Heart left ventricle (tissue), 16 donors: ENCODE results near the gene DLG1. TPM values are rescaled to one million over a fixed set of nuclear protein-coding genes. Genes with fewer than 3 reads are reported as not detected.

Experiments used
- ATAC-seq, 4 donors: fragments of 200-7000 bp; cut with Tn5 transposase; one replicate each; pipeline ENCODE4 v1.9.1; 2020 to 2022; ENCODE audit warnings: moderate library complexity in 4 of 4, mild to moderate bottlenecking in 3 of 4, moderate number of reproducible peaks in 1 of 4
- DNase-seq, 5 donors: peaks; one replicate each; pipeline ENCODE4 v3.0.0-alpha.2; 2020
- H3K27ac ChIP-seq, 12 donors: fragments of 200-600 bp; sonication (generic) in 4 of 12; one replicate each; pipeline versions ENCODE4 v1.5.0 to v1.8.0; 2016 to 2022; ENCODE audit warnings: mild to moderate bottlenecking in 2 of 12
- H3K27me3 ChIP-seq, 9 donors: fragments of 200-600 bp; sonication (generic) in 2 of 9; one replicate each; pipeline versions ENCODE4 v1.5.1 to v1.8.0; 2016 to 2022; ENCODE audit warnings: mild to moderate bottlenecking in 3 of 9
- H3K36me3 ChIP-seq, 9 donors: fragments of 200-600 bp; sonication (generic) in 2 of 9; one replicate each; pipeline versions ENCODE4 v1.5.0 to v1.8.0; 2018 to 2022; ENCODE audit warnings: mild to moderate bottlenecking in 2 of 9
- H3K4me1 ChIP-seq, 12 donors: fragments of 200-600 bp; sonication (generic) in 4 of 12; one replicate each; pipeline versions ENCODE4 v1.5.0 to v1.8.0; 2016 to 2022; ENCODE audit warnings: mild to moderate bottlenecking in 3 of 12
- H3K4me3 ChIP-seq, 12 donors: fragments of 200-600 bp; sonication (generic) in 4 of 12; one replicate each; pipeline versions ENCODE4 v1.5.0 to v1.8.0; 2017 to 2022; ENCODE audit warnings: mild to moderate bottlenecking in 9 of 12, moderate library complexity in 4 of 12
- H3K9me3 ChIP-seq, 12 donors: fragments of 200-600 bp; sonication (generic) in 4 of 12; one replicate each; pipeline versions ENCODE4 v1.5.0 to v1.8.0; 2016 to 2022; ENCODE audit warnings: mild to moderate bottlenecking in 1 of 12
- POLR2A ChIP-seq, 2 donors: fragments of 450-650 bp; IDR thresholded peaks; one replicate each; pipeline ENCODE4 v1.6.1; 2017; ENCODE audit warnings: antibody characterized with exemption in 2 of 2, mild to moderate bottlenecking in 2 of 2, moderate library complexity in 2 of 2
- WGBS, 4 donors: extraction: QIAGEN DNeasy Blood & Tissue Kit in 2 of 4; methylation state at CpG; one replicate each; pipeline versions ENCODE4 v1.1.5 to v1.1.7; 2013 to 2018; 5-methylcytosine and 5-hydroxymethylcytosine counted together
- intact Hi-C, 10 donors: fragments of 100-400 bp; cut with DNase I; formaldehyde crosslinking; loops; one replicate each; pipeline versions ENCODE4 v1.11.1 to v1.14.2; 2022
- polyA plus RNA-seq, 2 donors: library from polyadenylated mRNA; stranded (reverse); fragments of 200-250 nt; gene quantifications; one replicate each; pipeline ENCODE4 v1.2.3, GENCODE V29; 2013
- total RNA-seq, 9 donors: library from RNA; depleted of rRNA in 2 of 9; stranded (reverse); fragments of >200 nt in 2 of 9; fragmentation: NEBNext Ultra II Directional in 3 of 9; extraction: Animal tissue kit (Norgen Biotek cat#: 25700) in 3 of 9; gene quantifications; one replicate each; pipeline versions ENCODE4 v1.1.0 to v1.2.4, GENCODE V29; 2016 to 2023
- TF ChIP-seq, protein P1 (sequence below), 12 donors: fragments of 200-600 bp; sonication (generic) in 4 of 12; IDR thresholded peaks; one replicate each; pipeline versions ENCODE4 v1.5.0 to v1.8.0; 2018 to 2022; ENCODE audit warnings: antibody characterized with exemption in 12 of 12, mild to moderate bottlenecking in 5 of 12
- donor health status: ischemic (EF 13 %, LVEDD 7.1; RV severe dilation, severe dysfunction).
- donor health status: healthy with polysubstance abuse.
- donor health status: DM: no; HTN: yes; CAD: no.
- donor health status: DM: no; HTN: no; CAD: no.
- donor health status: ischemic (EF 25% LVEDD 6.9; RV normal size, moderate dysfunction).
- donor health status: ischemic (EF 25% LVEDD 5.7; RV mildly dilated, moderate dysfunction).
- donor health status: healthy.
- donor health status: DM: yes; HTN: yes; CAD: no.
- donor health status: ischemic (EF 35%, LVEDD 5.7; RV mildly dilated, moderate dysfunction).
- donor health status: nonischemic (EF 11% LVEDD 7.7; RV severe dilation, severe dysfunction).
- donor health status: DM: yes; HTN: yes; CAD: no.
- donor health status: PGD.
- donor health status: ischemic (EF 29% LVEDD 5.4; RV normal size, mild dysfunction).
- donor health status: nonischemic (EF 23%, LVEDD 6.1; RV moderate dilation, normal function).

DLG1 gene
- total and polyA plus RNA-seq, 11 donors = 17.4 to 151 (median 63.6) TPM

DNA sequence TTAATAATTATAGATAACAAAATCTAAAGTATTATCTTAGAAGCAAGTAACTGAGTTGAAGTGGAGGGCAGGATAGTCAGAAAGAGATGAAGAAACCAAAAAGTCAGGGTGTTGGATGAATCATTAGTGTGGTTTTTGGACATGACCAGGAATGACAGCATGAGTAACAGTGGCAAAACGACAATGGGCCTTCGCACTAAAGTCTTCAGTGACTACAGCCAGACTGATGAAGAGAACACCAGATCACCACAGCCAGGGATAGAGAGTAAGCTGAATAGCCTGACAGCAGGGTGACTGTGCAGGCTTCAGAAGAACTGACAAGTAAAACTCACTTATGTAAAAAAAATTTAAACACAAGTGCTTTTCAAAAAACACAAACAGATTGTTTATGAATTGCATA is 172.8 kb downstream of the DLG1 start:
- DNase-seq (no peak), ATAC-seq (no peak)
- H3K27ac ChIP-seq = no peak overlapping the region
- no peak overlapping the region for H3K4me3 ChIP-seq
- TF ChIP-seq, protein P1, sequence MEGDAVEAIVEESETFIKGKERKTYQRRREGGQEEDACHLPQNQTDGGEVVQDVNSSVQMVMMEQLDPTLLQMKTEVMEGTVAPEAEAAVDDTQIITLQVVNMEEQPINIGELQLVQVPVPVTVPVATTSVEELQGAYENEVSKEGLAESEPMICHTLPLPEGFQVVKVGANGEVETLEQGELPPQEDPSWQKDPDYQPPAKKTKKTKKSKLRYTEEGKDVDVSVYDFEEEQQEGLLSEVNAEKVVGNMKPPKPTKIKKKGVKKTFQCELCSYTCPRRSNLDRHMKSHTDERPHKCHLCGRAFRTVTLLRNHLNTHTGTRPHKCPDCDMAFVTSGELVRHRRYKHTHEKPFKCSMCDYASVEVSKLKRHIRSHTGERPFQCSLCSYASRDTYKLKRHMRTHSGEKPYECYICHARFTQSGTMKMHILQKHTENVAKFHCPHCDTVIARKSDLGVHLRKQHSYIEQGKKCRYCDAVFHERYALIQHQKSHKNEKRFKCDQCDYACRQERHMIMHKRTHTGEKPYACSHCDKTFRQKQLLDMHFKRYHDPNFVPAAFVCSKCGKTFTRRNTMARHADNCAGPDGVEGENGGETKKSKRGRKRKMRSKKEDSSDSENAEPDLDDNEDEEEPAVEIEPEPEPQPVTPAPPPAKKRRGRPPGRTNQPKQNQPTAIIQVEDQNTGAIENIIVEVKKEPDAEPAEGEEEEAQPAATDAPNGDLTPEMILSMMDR (IDR thresholded peaks at IDR 0.05) = no peak
- TF ChIP-seq POLR2A (IDR thresholded peaks at IDR 0.05) = no peak
- peaks cover 0 to 4% (median 0%) of the 10 kb centered on the region in 12 donors for H3K9me3 ChIP-seq
- H3K36me3 ChIP-seq = peaks cover 0 to 50% (median 36%) of the 10 kb centered on the region in 9 donors
- no peaks in the 10 kb centered on the region for H3K4me1 ChIP-seq
- intact Hi-C loops = no loop called here
- no peaks in the 10 kb centered on the region for H3K27me3 ChIP-seq
- WGBS, 4 donors = 79 to 90% (median 89%) methylated on average over 2 of the region's 2 CpGs

DNA sequence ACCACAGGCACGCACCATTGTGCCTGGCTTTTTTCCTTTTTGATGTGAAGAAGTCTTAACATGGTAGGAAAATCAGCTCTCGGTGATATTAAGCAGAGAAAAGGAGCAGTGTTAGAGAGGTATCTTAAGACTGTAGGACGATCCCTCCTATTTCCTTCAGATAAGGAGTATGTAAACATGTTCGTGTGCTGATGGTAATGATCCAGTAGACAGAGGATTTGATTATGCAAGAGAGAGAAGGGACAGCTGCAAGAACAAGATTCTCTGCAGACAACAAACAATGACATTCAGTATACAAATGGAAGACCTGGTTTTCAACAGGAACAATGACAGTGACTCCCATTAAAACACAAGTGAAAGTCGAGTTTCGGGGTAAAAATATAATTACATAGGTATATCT is 173.7 kb downstream of the DLG1 start:
- intact Hi-C loops = no loop called here
- TF ChIP-seq POLR2A (IDR thresholded peaks at IDR 0.05) = no peak
- TF ChIP-seq, protein P1 (IDR thresholded peaks at IDR 0.05) = no peak
- DNase-seq (no peak), ATAC-seq (no peak)
- Histone ChIP-seq H3K27ac (no peak overlapping the region), H3K4me3 (no peak overlapping the region), H3K36me3 (peaks cover 0 to 43% (median 27%) of the 10 kb centered on the region in 9 donors), H3K9me3 (peaks cover 0 to 4% (median 0%) of the 10 kb centered on the region in 12 donors), H3K4me1 (no peaks in the 10 kb centered on the region), H3K27me3 (no peaks in the 10 kb centered on the region)
- 88 to 93% (median 90%) methylated on average over 6 of the region's 6 CpGs for WGBS, 4 donors

DNA sequence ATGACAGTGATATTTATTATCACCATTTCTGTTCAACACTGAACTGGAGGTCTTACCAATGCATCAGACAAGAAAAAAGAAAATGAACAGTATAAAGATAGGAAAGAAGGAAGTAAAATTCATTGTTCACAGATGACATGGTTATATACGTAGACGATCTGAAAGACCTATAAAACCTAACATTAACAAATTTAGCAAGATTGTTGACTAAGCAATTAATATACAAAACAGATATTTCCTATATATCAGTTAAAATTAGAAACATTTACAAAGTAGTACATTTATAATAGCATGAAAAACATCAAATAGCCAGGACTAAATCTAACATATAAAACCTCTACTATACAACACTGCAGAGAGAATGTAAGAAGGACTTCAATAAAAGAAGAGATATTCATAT is 176.0 kb downstream of the DLG1 start:
- TF ChIP-seq, protein P1 (IDR thresholded peaks at IDR 0.05) = no peak
- TF ChIP-seq POLR2A (IDR thresholded peaks at IDR 0.05) = no peak
- H3K27ac ChIP-seq = no peak overlapping the region
- H3K4me1 ChIP-seq = no peaks in the 10 kb centered on the region
- no peaks in the 10 kb centered on the region for H3K27me3 ChIP-seq
- H3K9me3 ChIP-seq = no peaks in the 10 kb centered on the region
- H3K4me3 ChIP-seq = no peak overlapping the region
- intact Hi-C loops = no loop called here
- ATAC-seq (no peak), DNase-seq (no peak)
- peaks cover 0 to 34% (median 15%) of the 10 kb centered on the region in 9 donors for H3K36me3 ChIP-seq
- WGBS, 4 donors = 48 to 79% (median 49%) methylated on average over 2 of the region's 2 CpGs

DNA sequence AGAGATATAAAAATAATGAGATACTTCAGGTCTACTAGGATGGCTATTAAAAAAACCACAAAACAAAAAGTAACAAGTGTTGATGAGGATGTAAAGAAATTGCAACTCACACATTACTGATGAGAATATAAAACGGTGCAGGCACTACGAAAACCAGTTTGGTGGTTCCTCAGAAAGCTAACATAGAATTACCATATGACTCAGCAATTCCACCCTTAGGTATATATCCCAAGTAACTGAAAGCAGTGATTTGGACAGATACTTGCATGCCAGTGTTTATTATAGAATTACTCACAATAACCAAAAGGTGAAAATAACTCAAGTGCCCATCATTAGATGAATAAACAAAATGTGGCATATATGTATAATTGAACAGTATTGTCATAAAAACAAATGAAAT is 181.3 kb downstream of the DLG1 start:
- no peaks in the 10 kb centered on the region for H3K27me3 ChIP-seq
- intact Hi-C loops = no loop called here
- H3K9me3 ChIP-seq = no peaks in the 10 kb centered on the region
- peaks cover 0 to 47% (median 18%) of the 10 kb centered on the region in 9 donors for H3K36me3 ChIP-seq
- TF ChIP-seq POLR2A (IDR thresholded peaks at IDR 0.05) = no peak
- TF ChIP-seq, protein P1 (IDR thresholded peaks at IDR 0.05) = no peak
- DNase-seq (no peak), ATAC-seq (no peak)
- WGBS, 4 donors = 90 to 94% (median 93%) methylated on average over 2 of the region's 2 CpGs
- no peaks in the 10 kb centered on the region for H3K4me1 ChIP-seq
- no peak overlapping the region for H3K4me3 ChIP-seq
- no peak overlapping the region for H3K27ac ChIP-seq
